DMS 273 (cell line): Measurements from ENCODE around the gene ATP6V1D.
"Not testable (repeated sequence)": the region's sequence is repeated elsewhere in the genome, so short reads cannot be mapped to it uniquely, and the experiment has no call there.

Experiments used
- DNase-seq: peaks from one replicate; lab custom pipeline; 2025; ENCODE audit not compliant: unreplicated experiment; lab: John Stamatoyannopoulos, UW

The ATP6V1D gene

GRCh38 chr14:67359775-67360469 is at the start of gene ATP6V1D, which contains the start of gene EIF2S1:
Gene ATP6V1D, minus strand, starts transcription at chr14:67359804. Its CDS starts 106 bp downstream, at chr14:67359698.
Gene EIF2S1, plus strand, starts transcription at chr14:67360328. Its CDS starts 4,440 bp downstream, at chr14:67364768.
- DNase-seq = peak; percentile 99

GRCh38 chr14:67408122-67408801 is 48.7 kb upstream of the ATP6V1D start:
- not testable (repeated sequence) for DNase-seq

- no peak for DNase-seq
Observed at GRCh38 chr14:67405771-67406170, 46.2 kb upstream of the ATP6V1D start.

GRCh38 chr14:67400434-67400833 is 40.8 kb upstream of the ATP6V1D start:
- no peak for DNase-seq

GRCh38 chr14:67397536-67397935 is 37.9 kb upstream of the ATP6V1D start:
- no peak for DNase-seq

- DNase-seq = no peak
Observed at GRCh38 chr14:67396381-67396970, 36.9 kb upstream of the ATP6V1D start.

- DNase-seq = no peak
Observed at GRCh38 chr14:67395876-67396189, 36.2 kb upstream of the ATP6V1D start.

- no peak for DNase-seq
Observed at GRCh38 chr14:67395086-67395875, 35.7 kb upstream of the ATP6V1D start.

GRCh38 chr14:67393689-67394088 is 34.1 kb upstream of the ATP6V1D start:
- DNase-seq = no peak

GRCh38 chr14:67392800-67393199 is 33.2 kb upstream of the ATP6V1D start:
- DNase-seq = no peak

GRCh38 chr14:67392123-67392522 is 32.5 kb upstream of the ATP6V1D start:
- DNase-seq = no peak

- no peak for DNase-seq
Observed at GRCh38 chr14:67391268-67391667, 31.7 kb upstream of the ATP6V1D start.

- no peak for DNase-seq
Observed at GRCh38 chr14:67389811-67390534, 30.4 kb upstream of the ATP6V1D start.

GRCh38 chr14:67389275-67389674 is 29.7 kb upstream of the ATP6V1D start:
- DNase-seq = no peak

GRCh38 chr14:67387195-67387594 is 27.6 kb upstream of the ATP6V1D start:
- DNase-seq = no peak

- no peak for DNase-seq
Observed at GRCh38 chr14:67385618-67386017, 26.0 kb upstream of the ATP6V1D start.

GRCh38 chr14:67385120-67385519 is 25.5 kb upstream of the ATP6V1D start:
- DNase-seq = no peak

- DNase-seq = no peak
Observed at GRCh38 chr14:67377916-67378315, 18.3 kb upstream of the ATP6V1D start.

- no peak for DNase-seq
Observed at GRCh38 chr14:67373347-67373746, 13.7 kb upstream of the ATP6V1D start.

- DNase-seq = no peak
Observed at GRCh38 chr14:67372833-67373232, 13.2 kb upstream of the ATP6V1D start.
